Measurements from ENCODE around the gene ASPHD2. TPM values are rescaled to one million over a fixed set of nuclear protein-coding genes. Genes with fewer than 3 reads are reported as not detected.
A peak's percentile ranks its signal among the peaks of the same experiment; 100 is the strongest.

ASPHD2 gene
- total RNA-seq, 4 donors from 2014 or later, result 18.8 to 31.4 (median 22.2) TPM

DNA sequence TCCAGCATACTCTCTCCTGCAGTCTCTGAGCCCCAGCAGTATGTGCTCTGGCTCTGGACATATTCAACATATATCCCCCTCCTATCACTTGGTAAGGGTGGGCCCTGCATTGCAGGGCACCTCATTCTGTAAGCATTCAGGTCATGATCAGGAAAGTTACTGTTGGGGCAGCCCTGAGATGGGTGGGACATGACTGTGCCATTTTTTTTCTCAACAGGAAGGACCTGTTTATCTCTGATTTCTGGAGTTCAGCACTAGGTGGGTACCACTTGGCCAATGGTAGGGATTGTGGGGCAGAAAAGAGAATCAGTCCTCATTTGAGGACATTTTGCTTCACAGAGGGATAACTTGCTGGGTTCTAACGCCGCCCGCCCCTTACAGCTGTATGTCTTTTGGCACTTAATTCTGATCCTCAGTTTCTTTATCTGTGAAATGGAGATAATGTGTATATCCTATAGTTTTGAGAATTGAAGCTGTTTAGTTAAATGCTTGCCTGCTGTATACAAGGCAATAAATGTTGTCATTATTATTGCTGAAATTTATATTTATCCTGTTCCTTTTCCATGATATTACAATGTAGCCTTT, 56.8 kb downstream of the ASPHD2 start:
- TF ChIP-seq, protein P1, sequence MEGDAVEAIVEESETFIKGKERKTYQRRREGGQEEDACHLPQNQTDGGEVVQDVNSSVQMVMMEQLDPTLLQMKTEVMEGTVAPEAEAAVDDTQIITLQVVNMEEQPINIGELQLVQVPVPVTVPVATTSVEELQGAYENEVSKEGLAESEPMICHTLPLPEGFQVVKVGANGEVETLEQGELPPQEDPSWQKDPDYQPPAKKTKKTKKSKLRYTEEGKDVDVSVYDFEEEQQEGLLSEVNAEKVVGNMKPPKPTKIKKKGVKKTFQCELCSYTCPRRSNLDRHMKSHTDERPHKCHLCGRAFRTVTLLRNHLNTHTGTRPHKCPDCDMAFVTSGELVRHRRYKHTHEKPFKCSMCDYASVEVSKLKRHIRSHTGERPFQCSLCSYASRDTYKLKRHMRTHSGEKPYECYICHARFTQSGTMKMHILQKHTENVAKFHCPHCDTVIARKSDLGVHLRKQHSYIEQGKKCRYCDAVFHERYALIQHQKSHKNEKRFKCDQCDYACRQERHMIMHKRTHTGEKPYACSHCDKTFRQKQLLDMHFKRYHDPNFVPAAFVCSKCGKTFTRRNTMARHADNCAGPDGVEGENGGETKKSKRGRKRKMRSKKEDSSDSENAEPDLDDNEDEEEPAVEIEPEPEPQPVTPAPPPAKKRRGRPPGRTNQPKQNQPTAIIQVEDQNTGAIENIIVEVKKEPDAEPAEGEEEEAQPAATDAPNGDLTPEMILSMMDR (IDR thresholded peaks at IDR 0.05), result no peak
- TF ChIP-seq POLR2A (IDR thresholded peaks at IDR 0.05), result no peak
- DNase-seq (ENCODE audit: low spot score in 2 of 2), result no peak
- H3K4me3 ChIP-seq (ENCODE audit: low read depth, poor library complexity, severe bottlenecking), result no peak overlapping the region
- intact Hi-C loops (cut with DNase I; ENCODE audit: low total_unique reads), result no loop called here
- WGBS, 2 donors, result 50 to 79% methylated on average over 3 of the region's 3 CpGs

DNA sequence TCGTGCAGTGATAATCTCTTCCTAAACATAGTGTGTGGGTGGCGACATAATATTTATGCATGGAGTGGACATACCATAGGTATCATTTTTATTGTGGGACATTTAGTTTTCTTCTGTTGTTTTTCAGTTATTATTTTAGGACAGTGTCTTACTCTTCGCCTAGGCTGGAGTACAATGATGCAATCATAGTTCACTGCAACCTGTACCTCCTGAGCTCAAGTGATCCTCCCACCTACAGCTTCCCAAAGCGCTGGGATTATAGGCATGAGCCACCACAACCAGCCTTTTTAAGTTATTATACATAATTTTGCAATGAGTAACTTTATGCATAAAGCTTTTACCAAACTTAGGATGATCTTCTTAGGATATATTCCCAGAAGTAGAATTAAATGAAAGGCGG, 57.3 kb downstream of the ASPHD2 start:
- H3K4me3 ChIP-seq (ENCODE audit: low read depth, poor library complexity, severe bottlenecking), result no peak overlapping the region
- no peak for TF ChIP-seq POLR2A (IDR thresholded peaks at IDR 0.05)
- TF ChIP-seq, protein P1 (IDR thresholded peaks at IDR 0.05), result no peak
- intact Hi-C loops (cut with DNase I; ENCODE audit: low total_unique reads), result no loop called here
- no peak for DNase-seq (ENCODE audit: low spot score in 2 of 2)
- WGBS, 2 donors, result 84 to 85% methylated on average over 5 of the region's 5 CpGs

- TF ChIP-seq, protein P1 (IDR thresholded peaks at IDR 0.05), result no peak
- no peak for TF ChIP-seq POLR2A (IDR thresholded peaks at IDR 0.05)
- no peak for DNase-seq (ENCODE audit: low spot score in 2 of 2)
- no peak overlapping the region for H3K4me3 ChIP-seq (ENCODE audit: low read depth, poor library complexity, severe bottlenecking)
- intact Hi-C loops (cut with DNase I; ENCODE audit: low total_unique reads), result no loop called here
- 34 to 46% methylated on average over 3 of the region's 3 CpGs for WGBS, 2 donors
Observed at GRCh38 chr22:26487996-26488395, 58.9 kb downstream of the ASPHD2 start.

DNA sequence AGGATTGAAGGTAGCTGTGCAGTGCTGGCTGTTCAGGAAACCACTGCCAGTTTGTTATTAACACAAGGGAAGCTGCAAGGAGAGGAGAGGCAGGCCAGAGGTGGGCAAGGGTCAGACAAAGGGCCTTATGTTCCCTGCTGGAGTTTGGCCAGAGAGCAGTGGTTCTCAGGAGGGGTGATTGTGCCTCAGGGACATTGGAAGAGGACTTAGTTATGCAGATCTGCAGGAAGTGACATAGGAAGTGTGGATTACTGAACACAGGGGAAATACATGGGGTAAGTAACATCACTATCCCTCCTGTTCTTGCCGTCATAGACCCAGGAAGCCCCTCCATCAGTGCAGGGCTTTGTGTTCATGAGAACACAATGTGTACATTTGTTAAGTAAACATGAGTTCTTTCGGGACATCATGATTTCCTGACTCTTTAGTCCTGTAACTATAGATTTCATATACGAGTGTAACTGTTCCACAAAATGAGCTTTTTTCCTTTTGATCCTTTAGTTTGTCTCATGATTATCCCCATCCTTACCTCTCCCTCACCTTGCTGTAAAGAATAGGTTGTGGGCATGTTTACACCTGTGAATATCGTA, 60.5 kb downstream of the ASPHD2 start:
- TF ChIP-seq POLR2A (IDR thresholded peaks at IDR 0.05), result no peak
- TF ChIP-seq, protein P1 (IDR thresholded peaks at IDR 0.05), result no peak
- H3K4me3 ChIP-seq (ENCODE audit: low read depth, poor library complexity, severe bottlenecking), result no peak overlapping the region
- intact Hi-C loops (cut with DNase I; ENCODE audit: low total_unique reads), result no loop called here
- DNase-seq (ENCODE audit: low spot score in 2 of 2), result no peak
- 76 to 78% methylated on average over 4 of the region's 4 CpGs for WGBS, 2 donors

DNA sequence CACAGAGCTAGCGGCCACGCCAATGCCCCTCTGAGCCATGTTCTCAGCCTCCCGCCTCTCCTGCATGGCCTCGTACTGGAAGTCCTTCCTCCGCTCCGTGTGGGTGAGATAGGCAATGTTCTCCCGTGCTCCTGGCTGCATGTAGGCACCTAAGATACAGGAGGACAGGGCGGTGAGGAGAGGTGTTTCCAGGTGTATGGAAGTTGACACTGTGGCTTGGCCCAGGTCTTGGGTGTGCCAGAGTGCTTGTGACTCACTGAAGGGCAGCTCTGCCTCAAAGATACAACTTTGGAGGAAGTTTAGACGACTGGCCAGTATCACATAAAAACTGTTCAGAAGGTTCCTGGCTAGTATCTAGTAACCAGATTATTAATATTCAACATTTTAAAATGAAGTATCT, 63.2 kb downstream of the ASPHD2 start:
- TF ChIP-seq, protein P1 (IDR thresholded peaks at IDR 0.05), result no peak
- no peak for TF ChIP-seq POLR2A (IDR thresholded peaks at IDR 0.05)
- H3K4me3 ChIP-seq (ENCODE audit: low read depth, poor library complexity, severe bottlenecking), result no peak overlapping the region
- intact Hi-C loops (cut with DNase I; ENCODE audit: low total_unique reads), result no loop called here
- no peak for DNase-seq (ENCODE audit: low spot score in 2 of 2)
- WGBS, 2 donors, result 82 to 86% methylated on average over 9 of the region's 9 CpGs

- no peak overlapping the region for H3K4me3 ChIP-seq (ENCODE audit: low read depth, poor library complexity, severe bottlenecking)
- intact Hi-C loops (cut with DNase I; ENCODE audit: low total_unique reads), result no loop called here
- TF ChIP-seq, protein P1 (IDR thresholded peaks at IDR 0.05), result no peak
- TF ChIP-seq POLR2A (IDR thresholded peaks at IDR 0.05), result no peak
- DNase-seq (ENCODE audit: low spot score in 2 of 2), result peak in 1 of 2 donors; percentile 3
Observed at GRCh38 chr22:26494506-26494905, 65.4 kb downstream of the ASPHD2 start.

Data from lower leg skin (tissue), 4 donors.